ENCODE results near the gene SMARCC1. TPM values are rescaled to one million over a fixed set of nuclear protein-coding genes. Genes with fewer than 3 reads are reported as not detected.
A peak's percentile ranks its signal among the peaks of the same experiment; 100 is the strongest.
"Not testable (repeated sequence)": the region's sequence is repeated elsewhere in the genome, so short reads cannot be mapped to it uniquely, and the experiment has no call there.

Gene SMARCC1
- total RNA-seq, 2 experiments from 2014 or later: 74.2 to 76.2 TPM

DNA sequence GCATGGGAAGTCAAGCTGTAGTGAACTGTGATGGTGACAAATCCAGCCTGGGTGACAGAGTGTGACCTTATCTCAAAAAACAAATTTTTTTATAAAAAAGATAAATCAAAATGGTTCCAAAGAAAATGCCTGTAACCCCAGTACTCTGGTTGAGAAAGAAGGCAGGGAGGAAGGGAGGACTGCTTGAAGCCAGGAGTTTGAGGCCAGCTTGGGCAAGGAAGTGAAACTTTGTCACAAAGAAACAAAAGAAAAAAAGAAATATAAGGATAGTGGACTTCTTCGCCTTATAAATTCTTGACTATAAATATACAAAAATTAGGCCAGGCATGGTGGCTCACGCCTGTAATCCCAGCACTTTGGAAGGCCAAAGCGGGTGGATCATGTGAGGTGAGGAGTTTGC is 34.1 kb downstream of the SMARCC1 start:
- Mint-ChIP-seq H3K27me3 (no peaks in the 10 kb centered on the region), H3K4me3 (no peak overlapping the region), H3K27ac (no peak overlapping the region), H3K4me1 (ENCODE audit: low read depth) (peaks cover 15% of the 10 kb centered on the region), H3K36me3 (ENCODE audit: low read depth) (peaks cover 54% of the 10 kb centered on the region), H3K9me3 (no peaks in the 10 kb centered on the region)
- TF ChIP-seq, protein P1, sequence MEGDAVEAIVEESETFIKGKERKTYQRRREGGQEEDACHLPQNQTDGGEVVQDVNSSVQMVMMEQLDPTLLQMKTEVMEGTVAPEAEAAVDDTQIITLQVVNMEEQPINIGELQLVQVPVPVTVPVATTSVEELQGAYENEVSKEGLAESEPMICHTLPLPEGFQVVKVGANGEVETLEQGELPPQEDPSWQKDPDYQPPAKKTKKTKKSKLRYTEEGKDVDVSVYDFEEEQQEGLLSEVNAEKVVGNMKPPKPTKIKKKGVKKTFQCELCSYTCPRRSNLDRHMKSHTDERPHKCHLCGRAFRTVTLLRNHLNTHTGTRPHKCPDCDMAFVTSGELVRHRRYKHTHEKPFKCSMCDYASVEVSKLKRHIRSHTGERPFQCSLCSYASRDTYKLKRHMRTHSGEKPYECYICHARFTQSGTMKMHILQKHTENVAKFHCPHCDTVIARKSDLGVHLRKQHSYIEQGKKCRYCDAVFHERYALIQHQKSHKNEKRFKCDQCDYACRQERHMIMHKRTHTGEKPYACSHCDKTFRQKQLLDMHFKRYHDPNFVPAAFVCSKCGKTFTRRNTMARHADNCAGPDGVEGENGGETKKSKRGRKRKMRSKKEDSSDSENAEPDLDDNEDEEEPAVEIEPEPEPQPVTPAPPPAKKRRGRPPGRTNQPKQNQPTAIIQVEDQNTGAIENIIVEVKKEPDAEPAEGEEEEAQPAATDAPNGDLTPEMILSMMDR (IDR thresholded peaks at IDR 0.05): no peak
- H3K27ac ChIP-seq (ENCODE audit: low read depth in 1 of 2, low read length in 2 of 2): no peak overlapping the region
- intact Hi-C loops (cut with DNase I, micrococcal nuclease): no loop called here
- ChIA-PET POLR2A (no interaction called here), CTCF (no interaction called here)
- H3K27me3 ChIP-seq (ENCODE audit: control insufficient read depth in 1 of 2, insufficient read depth in 2 of 2, low read length in 2 of 2): no peaks in the 10 kb centered on the region
- no peaks in the 10 kb centered on the region for H3K4me1 ChIP-seq (ENCODE audit: insufficient read depth, low read length)
- no peak for DNase-seq
- no peaks in the 10 kb centered on the region for H3K9me3 ChIP-seq (ENCODE audit: control insufficient read depth in 1 of 2, insufficient read depth in 1 of 2, low read length in 2 of 2)
- no peak for ATAC-seq (ENCODE audit: poor library complexity)
- H3K4me3 ChIP-seq (ENCODE audit: low read length): no peak overlapping the region
- H3K36me3 ChIP-seq (ENCODE audit: insufficient read depth, low read length): peaks cover 38% of the 10 kb centered on the region

DNA sequence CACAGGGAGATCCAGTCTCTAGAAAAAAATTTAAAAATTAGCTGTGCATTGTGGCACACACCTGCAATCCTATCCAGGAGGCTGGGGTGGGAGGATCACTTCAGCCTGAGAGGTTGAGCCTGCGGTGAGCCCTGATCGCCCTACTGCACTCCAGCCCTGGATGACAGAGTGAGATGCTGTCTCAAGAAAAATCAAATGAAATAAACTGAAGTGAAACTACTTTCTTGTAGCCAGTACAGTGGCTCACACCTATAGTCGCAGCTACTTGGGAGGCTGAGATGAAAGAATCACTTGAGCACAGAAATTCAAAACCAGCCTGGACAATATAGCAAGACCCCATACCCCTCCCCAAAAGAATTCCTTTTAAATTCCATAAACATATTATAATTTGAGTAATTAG is 35.4 kb downstream of the SMARCC1 start:
- Histone ChIP-seq H3K27me3 (ENCODE audit: control insufficient read depth in 1 of 2, insufficient read depth in 2 of 2, low read length in 2 of 2) (no peaks in the 10 kb centered on the region), H3K36me3 (ENCODE audit: insufficient read depth, low read length) (peaks cover 34% of the 10 kb centered on the region), H3K4me3 (ENCODE audit: low read length) (no peak overlapping the region), H3K27ac (ENCODE audit: low read depth in 1 of 2, low read length in 2 of 2) (no peak overlapping the region), H3K4me1 (ENCODE audit: insufficient read depth, low read length) (no peaks in the 10 kb centered on the region), H3K9me3 (ENCODE audit: control insufficient read depth in 1 of 2, insufficient read depth in 1 of 2, low read length in 2 of 2) (no peaks in the 10 kb centered on the region)
- Mint-ChIP-seq H3K36me3 (ENCODE audit: low read depth) (peaks cover 58% of the 10 kb centered on the region), H3K9me3 (no peaks in the 10 kb centered on the region), H3K27ac (no peak overlapping the region), H3K4me3 (no peak overlapping the region), H3K4me1 (ENCODE audit: low read depth) (peaks cover 22% of the 10 kb centered on the region), H3K27me3 (no peaks in the 10 kb centered on the region)
- DNase-seq: no peak
- ATAC-seq (ENCODE audit: poor library complexity): no peak
- POLR2A ChIA-PET: interaction anchor here (1.5 kb wide), 1 partner anchor 35 kb away, joined by 3 read pairs; no protein-coding TSS in a partner anchor
- CTCF ChIA-PET: no interaction called here
- intact Hi-C loops (cut with DNase I, micrococcal nuclease): no loop called here
- TF ChIP-seq, protein P1 (IDR thresholded peaks at IDR 0.05): no peak

DNA sequence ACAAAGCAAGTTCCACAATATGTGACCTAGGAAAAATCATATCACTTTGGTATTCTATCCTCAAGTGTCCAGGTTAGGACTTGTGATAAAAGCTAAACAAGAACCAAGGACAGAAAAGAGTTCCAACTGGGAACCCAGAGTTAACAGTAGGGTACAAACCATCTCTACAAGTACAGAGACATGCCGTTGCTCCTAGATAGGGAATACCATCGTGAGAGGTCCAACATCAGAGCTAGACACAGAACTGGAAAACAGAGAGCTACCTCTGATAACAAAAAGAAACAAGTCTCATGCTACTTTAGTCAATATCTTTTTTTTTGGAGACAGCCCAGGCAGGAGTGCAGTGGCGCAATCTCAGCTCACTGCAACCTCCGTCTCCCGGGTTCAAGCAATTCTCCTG is 37.8 kb downstream of the SMARCC1 start:
- intact Hi-C loops (cut with DNase I, micrococcal nuclease): no loop called here
- Mint-ChIP-seq H3K27ac (no peak overlapping the region), H3K4me3 (no peak overlapping the region), H3K36me3 (ENCODE audit: low read depth) (peaks cover 62% of the 10 kb centered on the region), H3K4me1 (ENCODE audit: low read depth) (peaks cover 28% of the 10 kb centered on the region), H3K9me3 (no peaks in the 10 kb centered on the region), H3K27me3 (no peaks in the 10 kb centered on the region)
- TF ChIP-seq, protein P1 (IDR thresholded peaks at IDR 0.05): no peak
- Histone ChIP-seq H3K27ac (ENCODE audit: low read depth in 1 of 2, low read length in 2 of 2) (no peak overlapping the region), H3K9me3 (ENCODE audit: control insufficient read depth in 1 of 2, insufficient read depth in 1 of 2, low read length in 2 of 2) (no peaks in the 10 kb centered on the region), H3K4me1 (ENCODE audit: insufficient read depth, low read length) (peaks cover 3% of the 10 kb centered on the region), H3K27me3 (ENCODE audit: control insufficient read depth in 1 of 2, insufficient read depth in 2 of 2, low read length in 2 of 2) (no peaks in the 10 kb centered on the region), H3K4me3 (ENCODE audit: low read length) (no peak overlapping the region), H3K36me3 (ENCODE audit: insufficient read depth, low read length) (peaks cover 31% of the 10 kb centered on the region)
- ChIA-PET CTCF (no interaction called here), POLR2A (no interaction called here)
- no peak for DNase-seq
- no peak for ATAC-seq (ENCODE audit: poor library complexity)

DNA sequence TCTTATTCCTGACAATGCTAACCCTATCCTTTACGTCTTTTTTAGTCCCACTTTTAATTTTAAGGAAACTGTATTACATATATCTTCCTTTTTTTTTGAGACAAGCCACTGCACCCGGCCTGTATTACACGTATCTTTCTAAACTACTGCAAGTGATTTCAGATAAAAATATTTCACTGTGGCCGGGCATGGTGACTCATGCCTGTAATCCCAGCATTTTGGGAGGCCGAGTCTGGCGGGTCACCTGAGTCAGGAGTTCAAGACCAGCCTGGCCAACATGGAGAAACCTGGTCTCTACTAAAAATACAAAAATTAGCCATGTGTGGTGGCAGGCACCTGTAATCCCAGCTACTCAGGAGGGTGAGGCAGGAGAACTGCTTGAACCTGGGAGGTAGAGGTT is 38.3 kb downstream of the SMARCC1 start:
- H3K4me3 Mint-ChIP-seq; CTCF ChIA-PET; POLR2A ChIA-PET; H3K27me3 Mint-ChIP-seq; H3K4me3 ChIP-seq (ENCODE audit: low read length); H3K27me3 ChIP-seq (ENCODE audit: control insufficient read depth in 1 of 2, insufficient read depth in 2 of 2, low read length in 2 of 2); H3K9me3 Mint-ChIP-seq; H3K4me1 ChIP-seq (ENCODE audit: insufficient read depth, low read length); ATAC-seq (ENCODE audit: poor library complexity); intact Hi-C loops (cut with DNase I, micrococcal nuclease); DNase-seq; H3K9me3 ChIP-seq (ENCODE audit: control insufficient read depth in 1 of 2, insufficient read depth in 1 of 2, low read length in 2 of 2); H3K27ac ChIP-seq (ENCODE audit: low read depth in 1 of 2, low read length in 2 of 2): not testable (repeated sequence)
- peak overlapping the region; percentile 49 for H3K27ac Mint-ChIP-seq
- H3K36me3 ChIP-seq (ENCODE audit: insufficient read depth, low read length): peaks cover 30% of the 10 kb centered on the region
- peaks cover 62% of the 10 kb centered on the region for H3K36me3 Mint-ChIP-seq (ENCODE audit: low read depth)
- peaks cover 31% of the 10 kb centered on the region for H3K4me1 Mint-ChIP-seq (ENCODE audit: low read depth)
